GM12865 (cell line): ENCODE data around the gene ADGRG6.

Experiments
- DNase-seq: peaks from one replicate; pipeline ENCODE4 v3.0.0; 2010; ENCODE audit warnings: low read depth
- H3K4me3 ChIP-seq: 2 replicates; pipeline ENCODE4 v1.5.1; 2011; ENCODE audit warnings: mild to moderate bottlenecking, low read depth, low read length, control low read depth
- TF ChIP-seq, protein P1 (sequence below): IDR thresholded peaks from 2 replicates; pipeline ENCODE4 v1.5.1; 2011; ENCODE audit warnings: low read length, control low read depth, low read depth, inconsistent platforms; ENCODE audit not compliant: insufficient read depth; ENCODE audit errors: missing control alignments

Gene ADGRG6

GRCh38 chr6:142297605-142297995 lies 4.2 kb upstream of the ADGRG6 start:
- TF ChIP-seq, protein P1, sequence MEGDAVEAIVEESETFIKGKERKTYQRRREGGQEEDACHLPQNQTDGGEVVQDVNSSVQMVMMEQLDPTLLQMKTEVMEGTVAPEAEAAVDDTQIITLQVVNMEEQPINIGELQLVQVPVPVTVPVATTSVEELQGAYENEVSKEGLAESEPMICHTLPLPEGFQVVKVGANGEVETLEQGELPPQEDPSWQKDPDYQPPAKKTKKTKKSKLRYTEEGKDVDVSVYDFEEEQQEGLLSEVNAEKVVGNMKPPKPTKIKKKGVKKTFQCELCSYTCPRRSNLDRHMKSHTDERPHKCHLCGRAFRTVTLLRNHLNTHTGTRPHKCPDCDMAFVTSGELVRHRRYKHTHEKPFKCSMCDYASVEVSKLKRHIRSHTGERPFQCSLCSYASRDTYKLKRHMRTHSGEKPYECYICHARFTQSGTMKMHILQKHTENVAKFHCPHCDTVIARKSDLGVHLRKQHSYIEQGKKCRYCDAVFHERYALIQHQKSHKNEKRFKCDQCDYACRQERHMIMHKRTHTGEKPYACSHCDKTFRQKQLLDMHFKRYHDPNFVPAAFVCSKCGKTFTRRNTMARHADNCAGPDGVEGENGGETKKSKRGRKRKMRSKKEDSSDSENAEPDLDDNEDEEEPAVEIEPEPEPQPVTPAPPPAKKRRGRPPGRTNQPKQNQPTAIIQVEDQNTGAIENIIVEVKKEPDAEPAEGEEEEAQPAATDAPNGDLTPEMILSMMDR, result no peak
- no peak overlapping the region for H3K4me3 ChIP-seq
- no peak for DNase-seq

- TF ChIP-seq, protein P1, result no peak
- H3K4me3 ChIP-seq, result no peak overlapping the region
- DNase-seq, result no peak
These were observed 3.6 kb upstream of the ADGRG6 start for GRCh38 chr6:142297996-142298753.

GRCh38 chr6:142300302-142300701 lies 1.5 kb upstream of the ADGRG6 start:
- TF ChIP-seq, protein P1, result no peak
- no peak overlapping the region for H3K4me3 ChIP-seq

GRCh38 chr6:142300758-142301650 lies 803 bp upstream of the ADGRG6 start:
- no peak for DNase-seq
- H3K4me3 ChIP-seq, result peak overlapping the region; percentile 49
- TF ChIP-seq, protein P1, result no peak

More at GRCh38 chr6:142300302-142300701, 1.5 kb upstream of the ADGRG6 start:
- no peak for DNase-seq

DNA sequence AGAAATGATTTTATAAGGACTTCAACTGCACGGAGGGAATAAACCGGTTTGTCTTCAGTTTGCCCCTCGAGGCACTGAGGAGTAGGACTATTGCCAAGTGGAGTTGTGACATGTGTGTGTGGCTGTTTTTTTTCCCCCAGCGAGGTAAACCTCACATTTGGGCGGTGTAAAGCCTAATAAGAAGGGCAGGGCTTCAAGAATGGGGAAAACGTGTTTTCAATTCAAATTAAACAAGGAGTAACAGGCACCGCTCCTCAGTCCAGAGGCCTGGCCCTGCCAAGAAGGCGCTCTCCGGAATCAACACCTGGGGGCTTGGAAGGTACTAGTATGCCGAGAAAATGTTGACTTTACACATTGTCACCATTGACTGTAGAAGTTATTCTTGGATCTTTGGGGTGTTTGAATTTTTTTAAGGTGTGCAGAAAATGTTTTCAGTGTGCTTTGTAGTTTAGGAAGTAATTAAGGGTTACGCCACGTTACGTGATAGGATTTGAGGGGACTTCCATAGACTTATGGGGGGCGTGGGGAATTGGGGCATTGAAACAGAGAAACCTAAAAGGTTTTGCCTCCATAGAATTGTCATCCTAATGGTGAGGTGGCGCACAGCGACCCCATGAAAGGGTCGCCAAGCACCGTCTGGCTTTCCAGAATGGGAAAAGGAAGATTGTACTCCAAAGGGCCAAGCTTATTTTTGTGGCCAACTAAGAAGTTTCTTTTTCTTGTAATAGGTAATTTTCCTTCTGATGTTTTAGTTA lies 791 bp downstream of the ADGRG6 start:
- DNase-seq, result no peak
- TF ChIP-seq, protein P1, result no peak
- H3K4me3 ChIP-seq, result no peak overlapping the region

- H3K4me3 ChIP-seq, result no peak overlapping the region
- TF ChIP-seq, protein P1, result no peak
- no peak for DNase-seq
These were observed 1.3 kb downstream of the ADGRG6 start for GRCh38 chr6:142303176-142303533.
